Measurements from ENCODE around the gene MCEMP1. TPM values are rescaled to one million over a fixed set of nuclear protein-coding genes. Genes with fewer than 3 reads are reported as not detected.

The MCEMP1 gene
- total and polyA plus RNA-seq, 2 of the 4 experiments (the other 2 are of a cell fraction), result 0.15 TPM; not detected in 1

DNA sequence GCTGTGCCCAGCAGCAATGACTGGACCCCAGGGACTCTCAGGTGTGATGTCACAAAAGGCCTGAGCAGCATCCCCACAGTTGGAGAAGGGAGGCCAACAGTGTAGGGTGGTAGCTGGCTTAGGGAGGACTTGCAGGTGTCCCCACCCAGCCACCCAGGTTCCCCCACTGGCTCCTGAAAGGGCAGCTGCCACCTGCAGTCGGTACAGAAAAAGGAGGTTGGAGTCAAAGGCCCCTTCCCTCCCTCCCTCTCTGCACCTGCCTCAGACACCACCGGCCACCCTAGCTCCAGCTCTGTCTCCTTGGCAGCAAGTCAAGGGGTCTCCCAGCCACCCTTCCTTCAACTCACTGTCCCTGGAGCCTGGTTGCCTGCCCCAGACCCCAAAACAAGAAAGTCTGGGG, 43.2 kb upstream of the MCEMP1 start, which contains the start of gene PCP2:
Gene PCP2 (minus strand): TSS at position 22 of the 400 bp plus-strand sequence. CDS start 262 bp downstream, outside the sequence.
- TF ChIP-seq, protein P1, sequence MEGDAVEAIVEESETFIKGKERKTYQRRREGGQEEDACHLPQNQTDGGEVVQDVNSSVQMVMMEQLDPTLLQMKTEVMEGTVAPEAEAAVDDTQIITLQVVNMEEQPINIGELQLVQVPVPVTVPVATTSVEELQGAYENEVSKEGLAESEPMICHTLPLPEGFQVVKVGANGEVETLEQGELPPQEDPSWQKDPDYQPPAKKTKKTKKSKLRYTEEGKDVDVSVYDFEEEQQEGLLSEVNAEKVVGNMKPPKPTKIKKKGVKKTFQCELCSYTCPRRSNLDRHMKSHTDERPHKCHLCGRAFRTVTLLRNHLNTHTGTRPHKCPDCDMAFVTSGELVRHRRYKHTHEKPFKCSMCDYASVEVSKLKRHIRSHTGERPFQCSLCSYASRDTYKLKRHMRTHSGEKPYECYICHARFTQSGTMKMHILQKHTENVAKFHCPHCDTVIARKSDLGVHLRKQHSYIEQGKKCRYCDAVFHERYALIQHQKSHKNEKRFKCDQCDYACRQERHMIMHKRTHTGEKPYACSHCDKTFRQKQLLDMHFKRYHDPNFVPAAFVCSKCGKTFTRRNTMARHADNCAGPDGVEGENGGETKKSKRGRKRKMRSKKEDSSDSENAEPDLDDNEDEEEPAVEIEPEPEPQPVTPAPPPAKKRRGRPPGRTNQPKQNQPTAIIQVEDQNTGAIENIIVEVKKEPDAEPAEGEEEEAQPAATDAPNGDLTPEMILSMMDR (conservative IDR thresholded peaks at IDR 0.05; ENCODE audit: low read depth, low read length), result no peak
- dilution Hi-C loops (cut with HindIII; ENCODE audit: low sequenced_read_pairs, unreplicated experiment), result no loop called here
- no peak within 1 kb of the TSS for H2BK120ac ChIP-seq (ENCODE audit: low read depth, low read length)
- no peak within 1 kb of the TSS for H2AFZ ChIP-seq (replicated peaks; ENCODE audit: low read length, poor library complexity)
- H3K4me3 ChIP-seq (ENCODE audit: insufficient read depth, low read depth, low read length), result no peak within 1 kb of the TSS
- H4K8ac ChIP-seq (ENCODE audit: low read depth in 2 of 2, low read length in 2 of 2), result no peak within 1 kb of the TSS
- H3K9ac ChIP-seq (ENCODE audit: low read depth, low read length), result no peak within 1 kb of the TSS
- H3K36me3 ChIP-seq (ENCODE audit: control insufficient read depth, insufficient read depth, low read length), result peaks cover 4% of the 10 kb centered on the region; the same call in 1 of the 2 replicates
- DNase-seq (no peak), ATAC-seq (ENCODE audit: low read depth) (no peak)
- H2BK15ac ChIP-seq (ENCODE audit: low read depth, low read length), result no peak within 1 kb of the TSS
- H3K9me3 ChIP-seq (ENCODE audit: control insufficient read depth, insufficient read depth, low read length), result no peaks in the 10 kb centered on the region
- H2BK5ac ChIP-seq (ENCODE audit: low read depth, low read length, poor library complexity, severe bottlenecking), result no peak within 1 kb of the TSS
- no peak within 1 kb of the TSS for H2AK5ac ChIP-seq (ENCODE audit: low read depth, low read length)
- H3K9me1 ChIP-seq (ENCODE audit: insufficient read depth, low read length), result peaks cover 4% of the 10 kb centered on the region; the same call in 1 of the 2 replicates
- no peak within 1 kb of the TSS for H4K91ac ChIP-seq (ENCODE audit: insufficient read depth, low read depth, low read length)
- no peak within 1 kb of the TSS for H3K23ac ChIP-seq (ENCODE audit: low read depth, low read length)
- no TSS peak for BruUV-seq (replicated peaks)
- H3K4me2 ChIP-seq (ENCODE audit: low read depth, low read length), result no peak within 1 kb of the TSS
- WGBS, 2 experiments (ENCODE audit: extremely low coverage in 2 of 2, insufficient read length in 1 of 2), result no CpG with 5 or more reads among the region's 2 CpGs
- no peak within 1 kb of the TSS for H3K4ac ChIP-seq (ENCODE audit: low read depth, low read length)
- CTCF ChIA-PET, result no interaction called here
- intact Hi-C loops (cut with micrococcal nuclease), result no loop called here
- H4K20me1 ChIP-seq (ENCODE audit: insufficient read depth, low read length), result no peaks in the 10 kb centered on the region
- no peak within 1 kb of the TSS for H3K56ac ChIP-seq (ENCODE audit: extremely low read depth, insufficient read depth, low read length)
- no peak within 1 kb of the TSS for H3K14ac ChIP-seq (replicated peaks; ENCODE audit: low read depth, low read length)
- no peak within 1 kb of the TSS for H3K27ac ChIP-seq (ENCODE audit: insufficient read depth, low read length)
- peak within 1 kb of the TSS; percentile 19 for H2AK9ac ChIP-seq (replicated peaks; ENCODE audit: low read depth, low read length, poor library complexity)
- in situ Hi-C loops (cut with MboI; ENCODE audit: low sequenced_read_pairs), result no loop called here
- POLR2A ChIA-PET (ENCODE audit: unreplicated experiment), result no interaction called here
- peaks cover 14% of the 10 kb centered on the region; the same call in 1 of the 2 replicates for H3K27me3 ChIP-seq (ENCODE audit: control insufficient read depth, insufficient read depth, low read length)
- H2BK20ac ChIP-seq (ENCODE audit: low read depth, low read length), result no peak within 1 kb of the TSS
- H3K18ac ChIP-seq (ENCODE audit: low read depth, low read length), result no peak within 1 kb of the TSS
- H4K5ac ChIP-seq (ENCODE audit: low read depth, low read length), result no peak within 1 kb of the TSS
- H3K4me1 ChIP-seq (ENCODE audit: control insufficient read depth, insufficient read depth, low read length), result peaks cover 3% of the 10 kb centered on the region; the same call in 1 of the 2 replicates
- H3K79me1 ChIP-seq (ENCODE audit: low read depth in 1 of 2, low read length in 2 of 2), result peaks cover 0 to 21% of the 10 kb centered on the region in 2 experiments; a peak in 3 of 4 replicates

Data from IMR-90 (cell line).